ENCODE results near the gene EVPLL.
A peak's percentile ranks its signal among the peaks of the same experiment; 100 is the strongest.
"Not testable (repeated sequence)": the region's sequence is repeated elsewhere in the genome, so short reads cannot be mapped to it uniquely, and the experiment has no call there.

Gene EVPLL

GRCh38 chr17:18377437-18378204, at the start of gene EVPLL:
EVPLL (plus strand) TSS chr17:18377778; CDS start chr17:18380938, 3,160 bp downstream.
- DNase-seq (ENCODE audit: low read depth in 2 of 2), result no peak

- no peak for DNase-seq (ENCODE audit: low read depth in 2 of 2)
These were observed 48.9 kb upstream of the EVPLL start for GRCh38 chr17:18328643-18329204.

- DNase-seq (ENCODE audit: low read depth in 2 of 2), result no peak
These were observed 45.7 kb upstream of the EVPLL start for GRCh38 chr17:18331879-18332278.

- no peak for DNase-seq (ENCODE audit: low read depth in 2 of 2)
These were observed 44.6 kb upstream of the EVPLL start for GRCh38 chr17:18332909-18333489.

- DNase-seq (ENCODE audit: low read depth in 2 of 2), result not testable (repeated sequence)
These were observed 39.4 kb upstream of the EVPLL start for GRCh38 chr17:18338158-18338557.

- no peak for DNase-seq (ENCODE audit: low read depth in 2 of 2)
These were observed 37.6 kb upstream of the EVPLL start for GRCh38 chr17:18339933-18340332.

- DNase-seq (ENCODE audit: low read depth in 2 of 2), result no peak
These were observed 33.6 kb upstream of the EVPLL start for GRCh38 chr17:18344021-18344420.

GRCh38 chr17:18353541-18353940, 24.0 kb upstream of the EVPLL start:
- DNase-seq (ENCODE audit: low read depth in 2 of 2), result no peak

- no peak for DNase-seq (ENCODE audit: low read depth in 2 of 2)
These were observed 21.0 kb upstream of the EVPLL start for GRCh38 chr17:18356624-18357023.

- DNase-seq (ENCODE audit: low read depth in 2 of 2), result no peak
These were observed 17.1 kb upstream of the EVPLL start for GRCh38 chr17:18360518-18360917.

- DNase-seq (ENCODE audit: low read depth in 2 of 2), result no peak
These were observed 15.5 kb upstream of the EVPLL start for GRCh38 chr17:18361837-18362697.

- DNase-seq (ENCODE audit: low read depth in 2 of 2), result no peak
These were observed 14.9 kb upstream of the EVPLL start for GRCh38 chr17:18362698-18363100.

- DNase-seq (ENCODE audit: low read depth in 2 of 2), result peak; percentile 73 to 87
These were observed 14.2 kb upstream of the EVPLL start, which contains the start of gene SHMT1 for GRCh38 chr17:18363101-18364049. SHMT1 (minus strand) TSS chr17:18363550; CDS start chr17:18355981, 7,569 bp downstream.

GRCh38 chr17:18364166-18364565, 13.4 kb upstream of the EVPLL start:
- no peak for DNase-seq (ENCODE audit: low read depth in 2 of 2)

- no peak for DNase-seq (ENCODE audit: low read depth in 2 of 2)
These were observed 8.6 kb upstream of the EVPLL start for GRCh38 chr17:18368946-18369345.

- DNase-seq (ENCODE audit: low read depth in 2 of 2), result no peak
These were observed 6.8 kb upstream of the EVPLL start for GRCh38 chr17:18370761-18371160.

- DNase-seq (ENCODE audit: low read depth in 2 of 2), result no peak
These were observed 6.1 kb upstream of the EVPLL start for GRCh38 chr17:18371455-18371854.

- not testable (repeated sequence) for DNase-seq (ENCODE audit: low read depth in 2 of 2)
These were observed 4.4 kb upstream of the EVPLL start for GRCh38 chr17:18373181-18373580.

GRCh38 chr17:18374216-18374615, 3.4 kb upstream of the EVPLL start:
- no peak for DNase-seq (ENCODE audit: low read depth in 2 of 2)

GRCh38 chr17:18378205-18378505, 577 bp downstream of the EVPLL start:
- DNase-seq (ENCODE audit: low read depth in 2 of 2), result no peak

- DNase-seq (ENCODE audit: low read depth in 2 of 2), result not testable (repeated sequence)
These were observed 1.0 kb downstream of the EVPLL start for GRCh38 chr17:18378614-18379013.

Data from stimulated activated CD8-positive, alpha-beta memory T cell treated with anti-CD3 and anti-CD28 coated beads, Interleukin-7, amount 100 ng/mL, for 4 hours (primary cell).